Kidney epithelial cell (primary cell): ENCODE measurements around the gene NFKBIB. TPM values are rescaled to one million over a fixed set of nuclear protein-coding genes. Genes with fewer than 3 reads are reported as not detected.

Experiments used
- DNase-seq: peaks from one replicate; pipeline ENCODE4 v3.0.0-alpha.2; 2010; ENCODE audit warnings: low read depth
- H3K27me3 ChIP-seq: 2 replicates; pipeline ENCODE4 v1.6.0; 2011; ENCODE audit warnings: low read length; ENCODE audit not compliant: control insufficient read depth, insufficient read depth
- H3K36me3 ChIP-seq: 2 replicates; pipeline ENCODE4 v1.5.1; 2011; ENCODE audit warnings: low read length; ENCODE audit not compliant: control insufficient read depth, insufficient read depth
- H3K4me3 ChIP-seq: 2 replicates; pipeline ENCODE4 v1.5.1; 2011; ENCODE audit warnings: low read depth, mild to moderate bottlenecking, control low read depth, low read length
- total RNA-seq: library from RNA; depleted of rRNA; stranded (reverse); fragments of >200 nt; gene quantifications from 2 replicates; pipeline ENCODE4 v1.2.3, GENCODE V29; 2015
- TF ChIP-seq, protein P1 (sequence below): IDR thresholded peaks from 2 replicates; pipeline ENCODE4 v1.5.1; 2011; ENCODE audit warnings: mild to moderate bottlenecking, moderate library complexity, low read length, control low read depth, inconsistent platforms; ENCODE audit not compliant: insufficient read depth, poor library complexity, severe bottlenecking

NFKBIB gene
- total RNA-seq, 1 donor from 2014 or later: 41.7 TPM

DNA sequence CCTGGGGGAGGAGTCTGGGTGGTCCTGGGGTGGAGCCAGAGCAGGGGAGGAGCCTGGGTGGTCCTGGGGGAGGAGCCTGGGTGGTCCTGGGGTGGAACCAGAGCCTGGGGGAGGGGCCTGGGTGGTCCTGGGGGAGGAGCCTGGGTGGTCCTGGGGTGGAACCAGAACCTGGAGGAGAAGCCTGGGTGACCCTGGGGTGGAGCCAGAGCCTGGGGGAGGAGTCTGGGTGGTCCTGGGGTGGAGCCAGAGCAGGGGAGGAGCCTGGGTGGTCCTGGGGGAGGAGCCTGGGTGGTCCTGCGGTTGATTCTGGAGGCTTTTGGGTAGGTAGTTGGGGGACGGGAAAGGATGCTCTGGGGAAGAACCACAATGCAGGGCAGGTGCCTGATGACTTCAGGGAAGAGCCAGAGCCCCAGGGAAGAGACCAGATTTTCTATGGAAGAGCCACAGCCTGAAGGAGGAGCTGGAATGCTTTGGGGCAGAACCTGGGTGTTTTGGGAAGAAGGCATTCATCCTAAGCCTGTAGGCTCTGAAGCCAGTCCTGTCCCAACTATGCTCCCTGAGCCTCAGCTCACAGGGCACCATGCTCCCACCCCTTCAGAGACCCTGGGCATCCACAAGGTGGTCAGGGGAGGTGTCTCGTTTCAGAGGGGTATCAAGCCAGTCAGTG lies 45.9 kb downstream of the NFKBIB start:
- TF ChIP-seq, protein P1, sequence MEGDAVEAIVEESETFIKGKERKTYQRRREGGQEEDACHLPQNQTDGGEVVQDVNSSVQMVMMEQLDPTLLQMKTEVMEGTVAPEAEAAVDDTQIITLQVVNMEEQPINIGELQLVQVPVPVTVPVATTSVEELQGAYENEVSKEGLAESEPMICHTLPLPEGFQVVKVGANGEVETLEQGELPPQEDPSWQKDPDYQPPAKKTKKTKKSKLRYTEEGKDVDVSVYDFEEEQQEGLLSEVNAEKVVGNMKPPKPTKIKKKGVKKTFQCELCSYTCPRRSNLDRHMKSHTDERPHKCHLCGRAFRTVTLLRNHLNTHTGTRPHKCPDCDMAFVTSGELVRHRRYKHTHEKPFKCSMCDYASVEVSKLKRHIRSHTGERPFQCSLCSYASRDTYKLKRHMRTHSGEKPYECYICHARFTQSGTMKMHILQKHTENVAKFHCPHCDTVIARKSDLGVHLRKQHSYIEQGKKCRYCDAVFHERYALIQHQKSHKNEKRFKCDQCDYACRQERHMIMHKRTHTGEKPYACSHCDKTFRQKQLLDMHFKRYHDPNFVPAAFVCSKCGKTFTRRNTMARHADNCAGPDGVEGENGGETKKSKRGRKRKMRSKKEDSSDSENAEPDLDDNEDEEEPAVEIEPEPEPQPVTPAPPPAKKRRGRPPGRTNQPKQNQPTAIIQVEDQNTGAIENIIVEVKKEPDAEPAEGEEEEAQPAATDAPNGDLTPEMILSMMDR: no peak
- peaks cover 2% of the 10 kb centered on the region for H3K36me3 ChIP-seq
- H3K27me3 ChIP-seq: no peaks in the 10 kb centered on the region
- no peak for DNase-seq
- H3K4me3 ChIP-seq: no peak overlapping the region

DNA sequence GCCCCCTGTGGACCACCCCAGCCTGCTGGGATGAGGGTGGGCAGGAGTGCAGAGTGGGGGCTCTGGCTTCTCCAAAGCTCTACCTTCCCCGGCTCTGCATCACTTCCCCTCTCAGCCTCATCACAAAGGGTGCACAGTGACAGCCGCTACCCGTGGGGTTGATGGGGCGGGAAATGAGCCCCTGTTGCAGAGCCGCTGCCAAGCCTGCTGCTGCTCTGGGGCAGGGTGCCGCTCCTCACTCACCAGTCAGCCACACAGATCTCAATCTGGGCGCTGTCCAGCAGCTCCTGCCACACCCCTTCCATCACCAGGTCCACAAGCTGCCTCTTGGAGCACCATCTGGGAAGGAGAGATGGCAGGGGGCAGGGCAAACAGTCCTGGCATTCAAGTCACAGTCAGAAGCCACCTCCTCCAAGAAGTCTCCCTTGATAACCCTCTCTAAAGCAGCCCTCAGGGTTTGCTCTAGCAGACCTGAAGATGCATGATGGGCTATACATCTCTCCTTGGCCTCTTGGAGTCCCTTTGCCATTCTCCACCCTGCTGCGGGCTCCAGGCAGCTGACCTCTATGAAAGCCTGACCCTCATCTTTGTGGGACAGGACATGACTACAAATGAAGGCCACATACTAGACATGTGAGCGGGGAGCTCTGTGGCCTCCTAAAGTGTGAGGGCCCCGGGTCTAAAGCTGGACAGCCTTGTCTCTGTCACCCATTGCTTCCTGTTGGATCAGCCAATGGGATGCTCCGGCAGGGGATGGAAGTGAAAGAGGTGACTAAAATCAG lies 46.7 kb downstream of the NFKBIB start:
- no peak for DNase-seq
- H3K4me3 ChIP-seq: no peak overlapping the region
- TF ChIP-seq, protein P1: no peak
- peaks cover 2% of the 10 kb centered on the region for H3K36me3 ChIP-seq
- no peaks in the 10 kb centered on the region for H3K27me3 ChIP-seq

DNA sequence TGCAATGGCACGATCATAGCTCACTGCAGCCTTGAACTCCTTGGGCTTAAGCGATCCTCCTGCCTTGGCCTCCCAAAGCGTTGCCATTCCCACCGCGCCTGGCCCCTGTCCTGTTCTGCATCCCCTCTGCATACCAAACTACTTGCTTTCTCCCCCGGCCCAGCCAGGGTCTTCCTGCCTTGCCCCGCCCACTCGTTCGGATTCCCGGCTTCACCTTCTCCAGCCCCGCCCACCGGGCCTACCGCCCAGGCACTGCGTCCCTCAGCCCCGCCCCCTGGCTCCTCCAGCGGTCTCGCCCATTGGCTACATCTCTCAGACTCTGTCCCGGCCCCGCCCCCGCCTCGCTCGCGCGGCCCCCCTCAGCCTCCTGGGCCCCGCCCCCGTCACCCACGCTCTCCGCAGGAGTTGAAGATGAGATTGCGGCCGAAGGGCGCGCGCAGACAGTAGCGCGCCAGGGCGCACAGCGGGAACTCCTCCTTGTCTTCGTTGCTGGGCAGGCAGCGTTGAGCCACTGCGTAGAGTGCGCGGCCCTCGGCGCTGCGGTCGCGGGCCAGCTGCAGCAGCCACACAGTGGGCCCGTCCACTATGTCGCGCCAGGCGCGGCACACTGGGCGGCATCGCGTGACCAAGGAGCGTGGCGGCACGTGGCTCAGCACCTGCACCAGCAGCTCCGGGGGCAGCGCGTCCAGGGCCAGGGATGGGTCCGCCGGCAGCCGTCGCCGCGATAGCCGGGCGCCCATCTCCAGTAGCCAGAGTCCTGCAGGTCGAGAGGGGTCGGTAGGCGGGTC lies 50.0 kb downstream of the NFKBIB start:
- Histone ChIP-seq H3K4me3 (peak overlapping the region; percentile 1), H3K27me3 (no peaks in the 10 kb centered on the region), H3K36me3 (peaks cover 2% of the 10 kb centered on the region)
- TF ChIP-seq, protein P1: no peak
- DNase-seq: peak; percentile 37

DNA sequence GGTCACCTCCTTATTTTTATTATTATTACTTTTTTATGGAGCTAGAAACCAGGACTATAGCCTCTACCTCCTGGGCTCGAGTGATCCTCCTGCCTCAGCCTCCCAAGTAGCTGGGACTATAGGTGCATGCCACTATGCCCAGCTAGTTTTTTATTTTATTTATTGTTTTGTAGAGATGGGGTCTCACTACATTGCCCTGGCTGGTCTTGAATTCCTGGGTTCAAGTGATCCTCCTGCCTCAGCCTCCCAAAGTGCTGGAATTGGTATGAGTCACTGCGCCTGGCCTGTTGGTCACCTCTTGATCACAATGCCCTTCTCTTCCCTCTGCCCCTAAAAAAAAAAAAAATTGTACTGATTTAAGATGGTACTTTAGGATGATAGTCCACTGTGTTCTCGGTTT lies 51.4 kb downstream of the NFKBIB start:
- Histone ChIP-seq H3K27me3 (no peaks in the 10 kb centered on the region), H3K36me3 (no peaks in the 10 kb centered on the region), H3K4me3 (no peak overlapping the region)
- DNase-seq: no peak
- TF ChIP-seq, protein P1: no peak

DNA sequence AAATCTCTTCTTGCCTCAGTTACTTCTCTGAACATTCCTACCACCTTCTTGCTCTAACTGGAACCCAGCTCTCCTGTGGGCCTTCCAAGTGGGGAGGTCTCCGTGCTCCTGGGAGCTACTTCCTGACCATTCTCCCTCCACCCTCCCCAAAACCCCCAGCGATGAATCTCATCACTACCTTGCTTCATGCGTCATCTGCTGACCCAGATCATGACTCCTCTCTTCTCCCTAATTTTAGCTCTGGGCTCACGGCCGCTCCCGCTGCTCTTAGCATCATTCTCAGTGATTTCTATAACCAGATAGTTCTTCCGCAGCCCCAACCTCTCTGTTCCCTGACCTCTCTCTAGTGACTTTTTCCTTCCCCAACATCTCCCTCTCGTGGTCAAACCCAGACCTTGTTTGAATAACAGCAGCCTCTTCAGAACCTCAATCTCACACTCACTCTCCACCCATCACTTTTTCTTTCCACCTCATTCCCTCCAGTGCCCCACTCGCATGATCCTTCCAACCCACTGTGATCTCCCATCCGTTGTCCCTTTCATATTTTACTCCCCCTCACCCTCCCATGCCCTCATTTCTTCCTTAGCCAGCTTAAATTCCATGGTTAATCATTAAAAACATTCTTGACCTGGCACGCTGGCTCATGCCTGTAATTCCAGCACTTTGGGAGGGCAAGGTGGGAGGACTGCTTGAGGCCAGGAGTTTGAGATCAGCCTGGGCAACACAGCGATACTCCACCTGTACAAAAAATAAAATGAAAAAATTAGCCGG lies 52.8 kb downstream of the NFKBIB start:
- TF ChIP-seq, protein P1: peak; percentile 67
- H3K36me3 ChIP-seq: no peaks in the 10 kb centered on the region
- H3K27me3 ChIP-seq: no peaks in the 10 kb centered on the region
- DNase-seq: peak; percentile 68
- no peak overlapping the region for H3K4me3 ChIP-seq
